ENCODE data around the gene KDM2B.

Gene KDM2B

GRCh38 chr12:121453629-121454028, 127.2 kb downstream of the KDM2B start:
- no peak for DNase-seq

GRCh38 chr12:121452985-121453360, 127.8 kb downstream of the KDM2B start:
- no peak for DNase-seq

- DNase-seq = no peak
These were observed 128.4 kb downstream of the KDM2B start for GRCh38 chr12:121452340-121452984.

- DNase-seq = no peak
These were observed 128.9 kb downstream of the KDM2B start for GRCh38 chr12:121451961-121452339.

- no peak for DNase-seq
These were observed 132.0 kb downstream of the KDM2B start for GRCh38 chr12:121448771-121449315.

GRCh38 chr12:121446750-121447149, 134.1 kb downstream of the KDM2B start:
- DNase-seq = no peak

- no peak for DNase-seq
These were observed 136.0 kb downstream of the KDM2B start for GRCh38 chr12:121444842-121445202.

GRCh38 chr12:121443911-121444841, 136.6 kb downstream of the KDM2B start:
- no peak for DNase-seq

- peak; percentile 36 for DNase-seq
These were observed 137.5 kb downstream of the KDM2B start for GRCh38 chr12:121443193-121443870.

GRCh38 chr12:121442028-121442948, 138.5 kb downstream of the KDM2B start:
- no peak for DNase-seq

- no peak for DNase-seq
These were observed 139.3 kb downstream of the KDM2B start for GRCh38 chr12:121441555-121441954.

GRCh38 chr12:121440768-121441167, 140.1 kb downstream of the KDM2B start:
- DNase-seq = no peak

- no peak for DNase-seq
These were observed 141.1 kb downstream of the KDM2B start for GRCh38 chr12:121439715-121440114.

- DNase-seq = no peak
These were observed 141.9 kb downstream of the KDM2B start for GRCh38 chr12:121438905-121439304.

- no peak for DNase-seq
These were observed 144.1 kb downstream of the KDM2B start for GRCh38 chr12:121436706-121437105.

- DNase-seq = no peak
These were observed 147.9 kb downstream of the KDM2B start for GRCh38 chr12:121432740-121433480.

- DNase-seq = no peak
These were observed 149.9 kb downstream of the KDM2B start for GRCh38 chr12:121430833-121431415.

GRCh38 chr12:121428883-121429282, 151.9 kb downstream of the KDM2B start:
- DNase-seq = no peak

- DNase-seq = no peak
These were observed 153.2 kb downstream of the KDM2B start for GRCh38 chr12:121427556-121428050.

GRCh38 chr12:121424624-121424975, 156.2 kb downstream of the KDM2B start:
- DNase-seq = no peak

Measured in CD4-positive, alpha-beta T cell treated with Interleukin-4 for 4 hours (primary cell).